Activated CD4-positive, alpha-beta T cell treated with anti-CD3 and anti-CD28 coated beads, Interleukin-2, amount 50 U/mL, for 4 hours (primary cell): ENCODE results near the gene ZNF185.
"Not testable (repeated sequence)": the region's sequence is repeated elsewhere in the genome, so short reads cannot be mapped to it uniquely, and the experiment has no call there.

Source experiments
- DNase-seq, 2 experiments: peaks; one replicate each; pipeline ENCODE4 v3.0.0-alpha.2; 2020

Gene ZNF185

DNA sequence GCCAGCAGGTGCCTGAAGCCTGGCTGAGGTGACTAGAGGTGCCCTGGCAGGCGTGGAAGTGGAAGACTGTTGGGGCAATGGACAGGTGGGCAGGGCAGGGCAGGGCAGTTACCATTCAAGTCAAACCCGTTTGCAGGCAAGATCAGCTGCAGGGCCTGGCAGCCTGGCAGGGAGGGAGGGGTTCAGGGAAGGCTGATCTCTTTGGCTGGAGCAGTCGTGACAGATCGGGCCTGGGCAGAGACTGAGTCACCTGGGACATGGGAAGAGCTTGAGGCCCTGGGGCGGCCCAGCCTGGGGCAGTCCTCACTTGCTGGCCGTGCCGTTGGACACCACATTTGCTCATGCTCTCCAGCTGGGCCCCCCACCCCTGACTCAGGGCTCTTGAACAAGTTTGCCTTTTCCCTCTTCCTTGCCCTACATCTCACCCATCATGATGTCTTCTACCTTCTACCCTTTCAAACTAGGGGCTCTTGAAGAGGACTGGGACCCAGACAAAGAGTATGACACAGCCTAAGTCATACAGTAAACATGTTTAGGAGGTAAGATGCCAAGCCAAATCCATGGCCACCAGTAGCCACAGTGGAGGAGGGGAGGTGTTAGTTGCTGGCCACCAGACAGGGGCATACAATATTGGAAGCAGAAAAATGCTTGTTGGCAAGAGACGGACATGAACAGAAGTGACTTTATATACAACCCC, 2.0 kb upstream of the ZNF185 start:
- DNase-seq = no peak

DNA sequence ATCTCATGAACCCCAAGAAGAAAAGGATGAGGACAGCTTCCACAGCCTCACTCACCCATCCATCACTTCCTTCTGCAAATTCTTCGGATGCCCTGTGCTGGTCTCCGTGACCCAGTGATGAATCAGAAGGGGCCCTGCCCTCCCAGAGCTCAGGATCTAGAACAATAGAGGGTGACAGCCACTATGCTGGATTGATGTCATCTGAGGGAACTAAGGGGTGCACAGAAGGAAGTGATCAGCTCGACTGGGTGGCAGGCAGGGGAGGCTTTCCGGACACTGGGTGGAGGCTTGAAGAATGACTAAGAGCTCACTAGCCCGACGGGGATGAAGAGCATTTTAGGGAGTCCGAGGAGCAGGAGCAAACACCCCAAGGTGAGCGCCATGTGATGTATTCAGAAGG, 1.4 kb upstream of the ZNF185 start:
- no peak for DNase-seq

DNA sequence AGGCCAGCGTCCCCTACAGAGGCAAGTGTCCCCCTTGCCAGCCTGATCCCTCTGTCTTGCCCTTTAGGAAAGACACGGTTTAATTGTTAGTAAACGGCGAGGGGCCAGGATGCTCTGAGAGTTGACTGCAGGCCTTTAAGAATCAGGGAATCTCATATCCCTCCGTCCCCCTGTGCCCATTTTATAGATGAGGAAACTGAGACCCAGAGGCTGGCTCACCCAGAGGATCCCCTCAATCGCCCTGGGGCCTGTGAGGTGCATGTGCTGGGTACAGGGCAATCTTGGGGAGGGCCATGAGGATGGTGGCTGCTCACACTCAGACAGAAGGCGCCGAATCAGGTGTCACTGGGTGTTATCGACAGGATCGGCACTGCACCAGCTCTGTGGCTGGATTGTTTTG, 575 bp downstream of the ZNF185 start:
- DNase-seq = no peak

DNA sequence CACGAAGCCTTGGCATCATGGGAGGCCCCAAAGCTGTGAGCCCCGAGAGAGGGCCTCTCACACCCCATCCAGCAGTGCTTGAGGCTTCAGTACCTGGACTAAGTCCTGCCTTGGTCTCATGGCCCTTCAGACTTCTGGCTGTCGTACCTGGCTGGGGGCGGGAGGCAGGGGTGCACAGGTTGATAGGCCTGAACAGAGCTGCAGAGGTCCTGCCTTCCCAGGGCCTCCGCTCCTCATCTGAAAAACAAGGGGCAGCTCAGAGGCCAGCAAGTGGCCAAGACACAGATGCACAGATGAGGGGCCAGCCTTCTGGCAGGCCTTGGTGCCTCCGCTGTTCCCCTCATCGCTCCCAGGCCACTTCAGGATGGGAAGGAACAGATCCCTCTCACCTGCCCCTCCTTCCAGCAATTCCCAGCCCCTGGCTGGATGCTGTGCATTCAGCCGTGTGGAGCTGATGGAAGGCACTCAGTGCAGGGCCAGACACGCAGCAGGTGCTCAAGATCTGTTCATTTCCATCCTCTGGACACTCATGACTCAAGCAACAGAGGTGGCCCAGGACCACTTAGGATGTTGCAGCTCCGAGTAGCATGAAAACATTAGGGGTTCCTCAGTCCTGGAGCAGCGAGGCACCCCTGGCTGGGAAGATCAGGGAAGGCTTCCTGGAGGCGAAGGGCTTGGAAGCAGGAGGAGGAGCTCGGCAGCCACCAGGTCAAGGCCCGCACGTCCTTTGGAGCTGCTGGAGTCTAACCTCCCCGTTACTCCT, 1.4 kb downstream of the ZNF185 start:
- no peak for DNase-seq

DNA sequence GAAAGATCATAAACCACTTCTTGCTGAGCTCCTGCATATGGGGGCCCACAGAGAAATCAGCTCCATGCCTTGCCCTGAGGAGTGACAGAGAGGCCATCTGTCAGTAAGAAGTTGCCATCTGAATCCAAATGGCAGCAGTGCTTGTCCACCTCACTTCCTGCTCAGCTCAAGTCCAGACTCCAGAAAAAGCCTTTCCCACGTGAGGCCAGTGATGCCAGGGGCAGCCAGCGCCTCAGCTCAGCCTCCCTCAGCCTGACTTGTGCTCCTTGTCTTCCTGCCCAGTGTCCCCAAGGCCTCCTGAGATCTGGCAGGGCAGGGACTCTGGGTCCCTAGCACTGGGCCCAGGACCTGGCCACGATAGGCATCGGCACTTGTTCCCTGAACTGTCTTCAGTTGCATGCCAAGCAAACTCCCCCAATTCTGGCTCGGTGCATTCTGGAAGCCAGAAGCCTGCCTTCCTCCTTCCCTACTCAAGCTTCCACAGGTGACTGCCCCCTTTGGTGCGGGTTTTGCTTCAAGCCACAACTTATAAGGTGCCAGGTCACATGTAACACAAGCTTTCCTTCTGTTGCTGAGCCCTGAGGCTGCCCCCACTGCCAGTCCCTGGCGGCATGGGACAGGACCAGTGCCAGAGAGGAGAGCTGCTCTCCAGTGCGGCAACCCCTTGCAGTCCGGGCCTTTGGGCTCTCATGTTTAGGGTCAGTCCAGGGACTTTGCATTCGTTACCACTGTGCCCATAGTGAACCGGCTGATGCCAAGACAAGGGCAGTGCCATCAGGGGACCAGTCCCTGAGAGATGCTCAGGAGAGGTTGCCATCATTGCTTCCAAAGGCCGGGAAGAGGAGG, 2.2 kb downstream of the ZNF185 start:
- DNase-seq = no peak

DNA sequence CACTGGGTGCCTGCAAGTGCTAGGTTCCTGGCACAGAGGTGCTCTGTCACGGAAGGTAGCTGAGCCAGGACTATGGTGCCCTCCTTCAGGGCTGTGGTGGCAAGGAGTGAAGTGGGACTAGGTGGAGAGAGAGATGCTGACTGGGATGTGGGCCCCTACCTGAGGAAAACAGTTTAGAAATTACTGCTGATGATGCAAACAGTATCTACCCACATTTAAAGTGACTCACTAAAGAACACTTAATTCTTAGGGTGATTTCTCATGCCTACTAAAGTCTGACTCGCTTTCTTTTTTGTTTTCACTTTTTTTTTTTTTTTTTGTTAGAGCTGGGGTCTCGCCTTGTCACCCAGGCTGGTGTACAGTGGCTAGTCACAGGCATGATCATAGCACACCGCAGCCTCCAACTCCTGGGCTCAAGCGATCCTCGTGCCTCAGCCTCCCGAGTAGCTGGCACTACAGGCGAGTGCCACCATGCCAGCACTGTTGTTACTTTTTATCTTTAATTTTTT, 3.1 kb downstream of the ZNF185 start:
- no peak for DNase-seq

DNA sequence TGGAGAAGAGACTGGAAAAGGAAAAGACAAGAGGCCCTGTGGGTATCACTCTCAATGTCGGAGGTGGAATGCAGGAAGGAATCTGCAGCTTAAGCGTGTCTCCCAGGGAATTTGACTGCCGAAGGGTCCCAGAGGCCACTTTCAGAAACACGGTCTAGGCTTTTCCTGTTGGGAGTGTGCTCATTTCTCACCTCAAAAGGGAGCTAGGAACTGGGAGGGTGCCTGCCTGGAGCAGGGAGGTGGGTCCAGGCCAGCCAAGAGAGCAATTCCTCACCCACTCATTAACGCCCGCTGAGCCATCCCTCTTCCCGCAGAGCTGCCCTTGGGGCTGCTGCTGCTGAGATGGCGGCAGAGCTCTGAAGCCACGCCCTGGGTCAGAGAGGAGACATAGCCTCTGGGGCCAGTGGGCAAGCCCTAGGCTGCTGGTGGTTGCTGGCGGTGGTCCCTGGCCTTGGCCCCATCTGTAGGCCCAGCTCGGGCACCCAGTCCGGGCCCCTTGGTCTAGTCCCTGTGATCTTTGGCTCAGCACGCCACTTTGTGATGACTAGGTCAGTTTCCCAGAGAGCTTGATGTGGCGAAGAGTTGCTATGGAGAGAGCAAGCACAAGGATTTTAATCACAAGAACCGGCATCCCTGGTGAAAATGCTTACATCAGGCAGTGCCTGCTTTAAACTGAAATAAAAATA, 4.1 kb downstream of the ZNF185 start:
- no peak for DNase-seq

DNA sequence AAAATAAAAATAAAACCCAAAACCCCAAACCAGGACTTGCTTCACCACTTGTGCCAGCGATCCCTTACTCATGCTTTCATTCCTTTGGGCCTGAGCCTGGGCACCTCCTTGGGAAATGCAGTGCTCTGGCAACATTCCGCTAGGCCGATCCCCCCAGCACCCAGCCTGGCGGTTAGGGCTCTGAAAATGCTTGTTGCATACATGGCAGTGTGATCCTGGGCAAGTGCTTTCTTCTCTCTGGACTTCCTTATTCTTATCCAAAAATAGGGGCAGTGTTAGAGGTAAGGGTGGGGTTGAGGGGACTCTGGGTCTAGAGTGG, 4.6 kb downstream of the ZNF185 start:
- DNase-seq = no peak

DNA sequence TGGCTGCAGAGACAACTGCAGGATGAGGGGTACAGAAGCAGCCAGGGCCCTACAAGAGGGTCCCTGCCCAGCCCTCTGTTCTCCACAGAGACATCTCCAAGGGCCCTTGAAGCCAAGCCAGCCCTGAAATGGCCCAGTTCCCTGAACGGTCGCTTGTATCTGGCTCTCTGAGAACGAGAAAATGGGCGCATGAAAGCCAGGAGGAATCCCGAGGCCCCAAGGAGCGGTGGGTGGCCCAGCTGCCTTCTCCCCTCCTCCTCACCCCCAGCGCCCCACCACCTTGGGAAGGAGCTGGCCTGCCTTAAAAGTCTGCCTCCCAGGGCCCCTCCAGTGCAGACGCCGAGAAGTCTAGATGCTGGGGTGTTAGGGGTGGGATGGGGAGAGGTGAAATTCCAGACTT, 5.7 kb downstream of the ZNF185 start:
- DNase-seq = no peak

DNA sequence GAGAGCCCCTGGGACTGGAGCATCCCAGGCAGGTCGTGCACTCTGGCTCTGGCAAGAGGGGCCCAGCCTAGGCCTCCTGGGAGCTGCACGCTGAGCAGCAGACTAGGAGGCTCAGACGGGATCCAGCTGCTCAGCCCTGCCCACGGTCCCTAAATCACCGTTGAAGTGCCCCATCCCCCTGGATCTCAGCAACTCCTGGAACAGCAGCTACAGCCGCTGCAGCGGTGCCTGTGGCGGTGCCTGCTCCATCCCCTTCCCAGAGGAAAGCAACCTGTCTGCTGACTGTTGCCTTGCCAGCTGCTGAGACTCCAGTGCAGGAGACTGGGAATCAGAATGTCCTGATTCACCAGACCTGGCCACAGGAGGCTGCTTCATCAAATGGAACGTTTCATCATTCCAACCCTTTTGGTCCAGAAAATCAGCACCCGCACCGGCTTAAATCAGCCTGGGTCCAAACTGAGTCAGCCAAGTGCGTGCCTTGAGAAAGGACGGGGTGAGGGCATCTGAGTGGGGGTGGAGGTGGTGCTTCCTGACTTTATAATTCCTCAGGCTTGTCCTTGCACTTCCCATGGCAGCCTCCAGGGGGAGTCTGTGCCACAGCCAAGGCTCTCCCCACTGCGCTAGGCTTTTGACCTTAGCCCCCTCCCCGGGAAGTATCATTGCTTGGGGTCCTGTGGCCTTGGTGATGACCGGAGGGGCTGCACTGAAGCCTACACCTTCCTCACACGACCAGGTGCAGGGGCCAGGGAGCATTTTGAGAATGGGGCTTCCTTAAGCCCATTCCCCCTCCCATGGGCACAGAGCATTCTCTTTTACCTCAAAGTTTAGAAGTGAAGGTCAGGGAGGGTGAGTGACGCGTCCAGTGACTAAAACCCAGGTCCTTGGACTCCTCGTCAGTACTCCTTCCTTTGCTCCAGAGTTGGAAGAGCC, 6.5 kb downstream of the ZNF185 start:
- peak; percentile 6 to 14 for DNase-seq

DNA sequence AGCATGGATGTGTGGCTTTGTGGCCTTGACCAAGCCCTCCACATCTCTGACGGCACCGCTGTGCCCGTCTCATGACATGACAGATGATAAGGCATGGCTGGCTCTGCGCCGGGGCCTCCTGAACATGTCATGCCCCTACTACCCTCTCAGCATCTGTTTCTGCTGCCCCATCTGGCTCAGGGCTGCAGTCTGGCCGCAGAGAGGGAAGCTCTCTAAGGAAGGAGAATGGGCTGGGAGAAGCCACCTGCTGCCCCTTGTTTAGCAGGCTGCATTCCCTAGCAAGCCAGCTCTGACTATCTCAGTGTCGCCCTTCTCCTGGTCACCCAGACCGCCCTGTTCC, 7.2 kb downstream of the ZNF185 start:
- DNase-seq = no peak

DNA sequence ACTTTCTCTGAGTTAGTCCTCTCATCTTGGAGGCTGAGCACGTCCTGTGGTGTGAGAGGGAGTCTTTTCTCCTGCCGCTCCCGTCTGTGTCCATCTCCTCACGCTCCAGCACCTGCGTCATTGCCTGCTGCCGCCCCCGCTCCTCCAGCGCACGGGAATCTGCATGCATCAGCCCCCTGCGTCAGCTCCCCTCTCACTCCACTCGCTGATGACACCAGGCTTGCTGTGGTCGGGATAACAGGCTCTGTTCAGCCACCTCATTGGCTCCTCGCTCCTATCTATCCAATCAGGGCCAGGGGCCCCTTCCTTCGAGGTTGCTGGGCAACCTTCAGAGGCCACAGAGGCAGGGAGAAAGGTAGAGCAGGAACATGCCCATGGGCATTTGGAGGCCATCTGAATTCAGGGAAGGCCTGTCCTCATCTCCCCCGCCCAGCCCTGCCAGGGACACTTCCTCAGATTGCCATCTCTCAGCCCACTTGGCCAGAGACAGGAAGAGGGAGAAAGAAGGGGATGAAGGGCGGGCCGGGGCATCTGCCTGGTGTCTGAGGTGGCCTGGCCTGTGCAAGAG, 9.3 kb downstream of the ZNF185 start:
- no peak for DNase-seq

DNA sequence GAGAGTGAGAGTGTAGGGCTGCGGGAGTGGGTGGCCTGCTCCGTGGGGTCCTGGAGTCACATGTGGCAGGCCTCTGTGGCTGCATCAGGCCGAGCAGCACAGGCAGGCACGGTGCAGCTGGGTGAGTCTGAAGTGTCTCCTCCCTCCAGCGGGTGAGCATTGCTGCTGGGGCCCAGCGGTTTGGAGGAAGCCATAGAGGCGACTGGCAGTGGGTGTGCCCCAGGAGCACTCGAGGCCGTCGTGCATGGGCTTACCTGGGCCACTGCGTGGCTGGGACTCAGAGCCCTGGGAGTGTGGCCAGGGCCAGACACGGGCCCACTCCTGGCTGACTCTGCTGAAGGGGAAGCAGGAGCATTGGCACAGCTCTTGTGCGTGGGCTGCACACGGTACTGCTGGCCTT, 10.6 kb downstream of the ZNF185 start:
- DNase-seq = no peak

DNA sequence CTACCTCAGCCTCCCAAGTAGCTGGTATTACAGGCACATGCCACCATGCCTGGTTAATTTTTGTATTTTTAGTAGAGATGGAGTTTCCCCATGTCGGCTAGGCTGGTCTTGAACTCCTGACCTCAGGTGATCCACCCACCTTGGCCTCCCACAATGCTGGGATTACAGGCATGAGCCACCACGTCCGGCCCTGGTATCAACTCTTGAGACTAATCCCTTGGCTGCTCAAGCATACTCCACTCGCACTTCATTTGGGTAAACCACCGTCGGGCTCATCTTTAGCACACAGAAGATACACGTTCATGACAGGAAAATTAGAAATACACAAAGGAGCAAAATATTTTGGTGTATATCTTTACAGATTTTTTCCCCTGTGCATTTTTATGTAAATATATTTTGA, 12.2 kb downstream of the ZNF185 start:
- not testable (repeated sequence) for DNase-seq

DNA sequence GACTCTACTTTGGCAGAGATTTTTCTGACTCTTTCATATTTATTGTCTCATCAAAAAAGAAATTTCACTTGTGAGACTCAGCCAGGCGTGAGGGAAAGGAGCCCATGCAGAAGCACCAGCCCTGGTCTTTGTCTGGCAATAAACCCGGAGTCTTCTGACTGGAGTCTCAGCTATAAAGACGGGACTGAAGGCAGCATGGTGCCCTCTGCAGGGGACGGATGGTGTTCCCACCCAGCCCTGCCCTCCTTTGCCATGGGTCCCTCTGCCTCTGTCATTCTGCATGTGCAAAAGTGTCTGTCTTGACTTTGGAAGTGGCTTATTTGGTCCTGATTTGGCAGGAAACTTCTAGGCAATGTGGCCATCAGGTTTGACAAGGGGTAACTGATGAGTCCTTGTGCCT, 14.2 kb downstream of the ZNF185 start:
- no peak for DNase-seq

DNA sequence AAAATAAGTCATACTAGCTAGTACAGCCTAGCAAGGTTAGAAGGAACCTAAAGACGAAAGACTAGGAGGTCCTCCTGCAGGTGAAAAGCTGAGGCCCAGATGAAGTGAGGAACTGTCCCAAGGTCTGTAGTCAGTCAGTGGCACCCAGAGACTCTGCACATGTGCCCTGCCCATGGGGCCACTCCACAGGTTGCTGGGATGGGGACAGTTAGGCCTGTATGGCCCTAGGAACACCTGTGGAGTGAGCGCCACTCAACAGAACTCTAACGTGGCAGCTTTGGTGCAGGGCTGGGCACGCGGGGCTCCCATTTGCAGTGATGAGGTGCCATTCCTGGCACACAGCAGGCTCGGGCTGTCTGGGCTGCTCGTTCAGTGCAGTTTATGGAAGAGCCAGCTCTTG, 14.8 kb downstream of the ZNF185 start:
- DNase-seq = no peak

DNA sequence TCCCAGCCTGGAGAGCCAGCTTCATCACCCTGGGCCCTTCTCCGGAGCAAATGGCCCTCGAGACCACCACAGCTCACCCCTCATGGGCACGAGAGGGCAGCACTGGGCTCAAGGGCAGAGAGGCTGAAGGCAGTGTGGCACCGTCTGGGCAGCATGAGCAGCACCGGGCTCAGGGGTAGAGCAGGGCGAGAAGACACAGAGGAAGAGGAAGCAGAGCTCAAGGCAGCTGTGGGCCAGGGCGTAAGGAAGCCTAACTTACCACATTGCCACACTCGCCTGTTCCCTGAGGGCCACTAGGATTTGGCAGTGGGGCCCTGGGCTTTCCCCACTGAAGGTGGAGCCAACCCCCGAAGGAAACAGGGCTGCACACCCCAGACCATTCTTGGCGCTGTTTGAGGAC, 15.5 kb downstream of the ZNF185 start:
- DNase-seq = no peak

DNA sequence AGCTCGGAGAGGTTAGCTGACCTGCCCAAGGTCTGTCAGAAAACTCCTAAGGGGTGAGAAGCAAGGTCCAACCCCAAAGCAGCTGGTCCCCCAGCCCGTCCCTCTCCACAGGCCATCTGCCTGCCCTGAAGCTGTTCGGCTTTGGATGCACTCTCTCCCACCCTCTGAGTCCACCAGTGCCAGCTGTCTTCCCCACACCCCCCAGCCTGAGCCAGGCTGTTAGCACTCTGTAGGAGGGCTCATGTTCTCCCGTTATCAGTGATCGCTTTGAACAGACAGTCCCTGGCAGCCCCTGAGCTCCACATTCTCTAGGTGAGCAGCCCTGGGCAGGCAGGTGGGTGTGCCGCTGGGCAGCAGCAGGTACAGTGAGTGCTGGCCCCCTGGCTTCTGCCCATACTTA, 16.0 kb downstream of the ZNF185 start:
- DNase-seq = no peak

DNA sequence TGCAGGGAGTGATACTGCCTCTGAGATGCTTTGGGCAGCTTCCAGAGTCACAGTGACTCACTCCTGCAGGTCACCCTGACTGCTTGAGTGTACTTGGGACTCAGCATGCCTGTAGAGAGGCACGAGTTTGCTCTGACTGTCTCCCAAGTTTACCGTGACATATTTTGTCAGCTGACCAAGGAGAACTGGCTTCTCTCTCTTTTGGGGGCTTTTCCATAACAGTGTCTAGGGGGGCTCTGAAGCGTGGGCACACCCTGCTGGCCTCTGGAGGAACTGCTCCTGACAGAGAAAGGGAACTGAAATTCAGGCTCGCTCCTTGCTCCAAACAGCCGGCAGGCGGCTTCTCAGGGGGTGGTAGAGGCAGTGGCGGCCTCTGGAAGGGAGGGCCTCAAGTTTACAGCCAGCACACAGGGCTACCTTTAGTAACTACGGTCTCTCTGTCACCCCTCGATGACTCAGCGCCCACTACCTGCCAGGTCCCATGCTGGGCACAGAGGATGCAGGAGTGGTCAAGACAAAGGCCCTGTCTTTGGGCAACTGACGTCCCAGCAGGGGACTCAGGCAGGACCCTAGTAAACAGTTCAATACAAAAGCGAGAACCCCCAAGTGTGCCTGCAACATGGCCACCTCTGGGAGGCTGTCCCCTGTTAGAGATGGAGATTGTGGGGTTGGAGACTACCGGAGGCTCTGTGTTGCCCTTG, 17.8 kb downstream of the ZNF185 start:
- no peak for DNase-seq

DNA sequence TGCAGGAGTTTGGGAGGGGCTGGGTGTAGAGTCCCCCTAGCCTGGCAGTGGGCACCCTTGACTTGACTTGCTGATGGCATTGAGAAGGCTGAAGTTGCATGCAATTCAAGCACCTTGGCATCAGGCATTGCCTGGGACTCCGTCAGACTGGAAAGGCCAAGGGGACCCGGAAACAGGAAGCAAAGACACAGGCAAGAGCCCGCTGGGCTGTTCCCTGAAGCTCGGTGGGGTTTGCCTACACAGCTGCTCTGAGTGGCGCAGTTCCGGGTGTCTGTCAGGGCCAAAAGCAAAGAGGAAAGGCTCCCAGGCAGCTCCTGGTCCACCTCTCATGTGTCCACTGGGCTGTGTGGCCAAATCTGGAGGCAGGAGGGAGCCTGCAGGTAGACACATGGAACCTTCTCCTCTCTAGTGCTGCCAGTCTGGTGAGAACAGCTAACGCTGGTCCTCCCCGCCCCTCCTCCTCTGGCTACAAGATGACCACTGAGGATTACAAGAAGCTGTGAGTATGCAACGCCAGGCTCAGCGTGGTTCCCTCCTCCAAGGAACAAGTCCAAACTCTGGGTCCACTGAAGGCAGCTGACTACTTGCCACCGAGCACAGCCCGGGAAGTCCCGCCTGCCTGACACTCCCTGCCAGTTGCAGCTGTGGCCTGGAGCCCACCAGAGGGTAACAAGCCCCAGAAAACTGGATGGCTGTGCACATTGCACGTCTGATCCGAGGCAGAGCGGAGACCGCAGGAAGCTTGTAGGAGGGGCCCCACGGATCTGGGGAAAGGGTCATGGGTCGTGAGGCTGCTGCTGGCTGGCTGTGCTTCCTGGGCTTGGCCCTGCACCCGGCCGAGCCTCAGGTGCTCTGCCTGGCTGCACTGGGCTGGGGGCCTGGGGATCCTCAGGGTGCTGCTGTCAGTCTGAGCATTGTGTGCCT, 20.1 kb downstream of the ZNF185 start:
- DNase-seq = no peak
